VCaP (cell line): ENCODE results near the gene ABCC9.
"Not testable (repeated sequence)": the region's sequence is repeated elsewhere in the genome, so short reads cannot be mapped to it uniquely, and the experiment has no call there.

Experiments used
- H3K27ac ChIP-seq: fragments of 450-650 bp; 2 replicates; pipeline ENCODE4 v1.5.1; 2017
- CTCF ChIP-seq: fragments of 450-650 bp; conservative IDR thresholded peaks from 2 replicates; pipeline ENCODE4 v1.5.1; 2017; ENCODE audit warnings: mild to moderate bottlenecking, moderate library complexity

ABCC9 gene

GRCh38 chr12:21788089-21788983 lies 152.9 kb downstream of the ABCC9 start:
- no peak overlapping the region for H3K27ac ChIP-seq
- TF ChIP-seq CTCF = no peak

- no peak for TF ChIP-seq CTCF
- H3K27ac ChIP-seq = no peak overlapping the region
Measured at GRCh38 chr12:21786041-21786531, 155.1 kb downstream of the ABCC9 start.

- not testable (repeated sequence) for H3K27ac ChIP-seq
Measured at GRCh38 chr12:21782723-21783122, 158.5 kb downstream of the ABCC9 start.

- no peak overlapping the region for H3K27ac ChIP-seq
- no peak for TF ChIP-seq CTCF
Measured at GRCh38 chr12:21780786-21781185, 160.4 kb downstream of the ABCC9 start.

- H3K27ac ChIP-seq = no peak overlapping the region
- TF ChIP-seq CTCF = no peak
Measured at GRCh38 chr12:21776175-21776574, 165.1 kb downstream of the ABCC9 start.

GRCh38 chr12:21775133-21775820 lies 165.9 kb downstream of the ABCC9 start:
- no peak for TF ChIP-seq CTCF
- no peak overlapping the region for H3K27ac ChIP-seq

GRCh38 chr12:21774358-21775132 lies 166.7 kb downstream of the ABCC9 start, which contains the start of gene KCNJ8:
TSS of gene KCNJ8 (minus strand) at chr12:21774706. CDS start at chr12:21773616, 1,090 bp downstream.
- no peak within 1 kb of the TSS for H3K27ac ChIP-seq
- TF ChIP-seq CTCF = no peak
